ENCODE measurements around the gene MBD4.
"Not testable (repeated sequence)": the region's sequence is repeated elsewhere in the genome, so short reads cannot be mapped to it uniquely, and the experiment has no call there.

MBD4 gene

GRCh38 chr3:129403450-129403849, 36.3 kb downstream of the MBD4 start:
- no peak for DNase-seq

GRCh38 chr3:129402616-129403015, 37.1 kb downstream of the MBD4 start:
- DNase-seq: no peak

- DNase-seq: no peak
Measured at GRCh38 chr3:129402210-129402609, 37.5 kb downstream of the MBD4 start.

- DNase-seq: no peak
Measured at GRCh38 chr3:129399895-129400357, 39.8 kb downstream of the MBD4 start.

DNA sequence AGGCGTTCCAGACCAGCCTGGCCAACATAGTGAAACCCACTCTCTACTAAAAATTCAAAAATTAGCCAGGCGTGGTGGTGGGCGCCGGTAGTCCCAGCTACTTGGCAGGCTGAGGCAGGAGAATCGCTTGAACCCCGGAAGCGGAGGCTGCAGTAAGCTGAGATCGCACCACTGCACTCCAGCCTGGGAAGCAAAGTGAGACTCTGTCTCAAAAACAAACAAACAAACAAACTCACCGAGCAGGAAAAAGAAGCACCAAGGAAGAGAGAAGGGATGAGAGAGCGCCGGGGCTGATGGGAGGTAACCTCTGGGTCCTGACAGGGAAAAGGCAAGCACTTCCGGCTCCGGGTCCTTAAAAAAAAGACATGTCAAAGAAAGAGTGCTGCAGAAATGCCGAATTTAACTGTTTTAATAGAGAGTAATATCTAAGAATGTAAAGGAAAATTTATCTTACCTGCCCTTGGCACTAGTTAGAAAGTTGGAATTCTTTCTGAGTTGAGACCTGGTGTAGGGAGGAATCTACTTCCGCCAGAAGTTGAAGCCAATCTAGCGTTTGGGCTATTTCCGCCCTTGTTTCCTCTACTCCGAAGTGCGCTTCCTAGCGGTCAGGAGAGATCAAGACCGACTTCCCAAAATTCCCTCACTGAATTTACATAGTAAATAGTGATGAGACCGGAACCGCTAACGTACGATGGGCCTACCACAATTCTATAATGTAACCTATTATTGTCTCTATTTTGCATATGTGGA, 40.4 kb downstream of the MBD4 start:
- peak; percentile 85 for DNase-seq

GRCh38 chr3:129398803-129399144, 41.0 kb downstream of the MBD4 start:
- DNase-seq: no peak

DNA sequence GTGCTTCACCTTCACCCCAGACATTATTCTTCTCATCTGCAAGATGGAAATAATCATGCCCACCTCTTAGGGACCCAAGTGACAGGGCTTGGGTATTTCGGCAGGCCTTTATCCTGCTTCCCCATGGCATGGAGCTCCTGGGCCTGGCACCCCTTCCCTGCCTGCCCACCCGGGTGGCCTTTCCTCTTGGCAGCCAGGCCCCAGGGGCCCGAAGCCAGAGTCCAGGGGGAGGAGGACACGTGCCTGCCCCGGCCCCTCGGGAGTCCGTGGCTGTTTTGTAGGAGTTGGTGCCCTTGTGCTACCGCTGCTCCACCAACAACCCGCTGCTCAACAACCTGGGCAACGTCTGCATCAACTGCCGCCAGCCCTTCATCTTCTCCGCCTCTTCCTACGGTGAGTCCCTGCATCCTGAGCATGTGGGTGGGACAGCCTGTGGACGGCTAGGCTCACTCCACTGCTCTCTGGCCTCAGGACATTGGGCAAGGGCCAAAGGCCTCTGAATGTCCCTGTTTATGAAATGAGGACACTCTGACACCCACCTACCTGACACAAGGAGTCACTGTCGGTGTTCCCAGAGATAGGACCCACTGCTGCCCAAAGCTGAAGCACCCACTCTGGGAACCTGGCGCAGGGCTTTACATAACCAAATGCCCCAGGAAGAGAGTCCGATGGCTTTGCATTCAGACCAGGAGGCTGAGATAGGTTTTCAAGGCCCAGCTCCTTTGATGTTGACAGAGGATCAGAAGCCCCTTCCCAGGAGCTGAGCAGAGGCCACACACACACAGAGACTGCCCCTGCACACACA, 45.8 kb downstream of the MBD4 start:
- DNase-seq: not testable (repeated sequence)

DNA sequence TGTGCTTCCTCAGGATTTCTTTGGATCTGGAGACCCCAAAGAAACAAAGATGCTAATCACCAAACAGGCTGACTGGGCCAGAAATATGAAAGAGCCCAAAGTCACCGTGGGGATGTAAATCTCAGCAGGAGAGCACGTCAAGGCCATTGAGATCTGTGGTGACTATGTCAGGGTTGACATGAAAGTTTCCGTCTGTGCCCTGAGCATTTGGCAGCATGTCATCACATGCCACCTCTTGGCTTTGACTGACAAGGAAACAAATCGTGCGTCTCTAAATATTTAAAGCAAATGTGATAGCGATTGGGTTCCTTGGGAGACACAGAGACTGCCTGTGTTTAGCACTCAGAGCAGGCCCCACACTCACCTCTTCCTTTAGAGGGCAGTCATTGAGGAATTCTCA, 46.5 kb downstream of the MBD4 start:
- DNase-seq: no peak

- DNase-seq: not testable (repeated sequence)
Measured at GRCh38 chr3:129392106-129392887, 47.5 kb downstream of the MBD4 start.

GRCh38 chr3:129391583-129391982, 48.2 kb downstream of the MBD4 start:
- not testable (repeated sequence) for DNase-seq

GRCh38 chr3:129389572-129389937, 50.2 kb downstream of the MBD4 start:
- no peak for DNase-seq

- DNase-seq: not testable (repeated sequence)
Measured at GRCh38 chr3:129388791-129389571, 50.8 kb downstream of the MBD4 start.

DNA sequence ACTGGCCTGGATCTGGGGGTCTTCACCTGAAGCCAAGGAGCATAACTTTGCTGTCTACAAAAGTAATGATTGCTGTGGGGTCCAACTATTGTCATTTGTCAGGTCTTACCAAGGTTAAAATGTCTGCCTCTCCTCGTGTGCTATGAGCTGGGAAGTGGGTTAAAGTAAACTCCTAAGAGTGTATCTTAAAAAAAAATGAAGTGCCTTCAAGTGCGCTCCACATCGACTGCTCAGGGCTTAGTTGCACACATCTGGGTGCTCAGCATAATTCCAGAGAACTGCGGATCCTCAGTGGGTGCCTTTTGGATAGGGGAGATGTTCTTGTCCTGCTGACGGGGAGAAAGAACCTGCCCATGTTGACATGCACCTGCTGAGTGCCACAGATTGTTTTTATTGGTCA, 52.3 kb downstream of the MBD4 start:
- DNase-seq: no peak

DNA sequence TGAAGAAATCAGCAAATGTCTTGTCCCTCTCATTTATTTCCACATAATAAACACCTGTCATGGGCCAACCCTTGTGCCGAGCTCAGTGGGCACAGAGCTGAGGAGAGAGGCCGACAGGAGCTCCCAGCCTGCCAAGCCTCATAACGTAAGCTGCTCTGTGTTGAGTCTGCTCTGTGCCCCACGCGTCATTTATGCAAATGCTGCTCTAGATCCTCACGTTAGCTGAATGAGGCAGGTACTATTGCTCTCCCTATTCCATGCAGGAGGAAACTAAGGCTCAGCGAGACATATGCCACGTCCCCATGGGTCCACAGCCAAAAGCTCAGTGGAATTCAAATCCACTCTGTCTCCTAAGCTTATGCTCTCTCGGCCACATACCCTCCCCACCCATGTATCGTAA, 52.8 kb downstream of the MBD4 start:
- DNase-seq: no peak

- DNase-seq: not testable (repeated sequence)
Measured at GRCh38 chr3:129385507-129385906, 54.2 kb downstream of the MBD4 start.

- DNase-seq: no peak
Measured at GRCh38 chr3:129384594-129385323, 55.0 kb downstream of the MBD4 start.

- not testable (repeated sequence) for DNase-seq
Measured at GRCh38 chr3:129384103-129384502, 55.6 kb downstream of the MBD4 start.

GRCh38 chr3:129383292-129383860, 56.4 kb downstream of the MBD4 start:
- peak; percentile 71 for DNase-seq

DNA sequence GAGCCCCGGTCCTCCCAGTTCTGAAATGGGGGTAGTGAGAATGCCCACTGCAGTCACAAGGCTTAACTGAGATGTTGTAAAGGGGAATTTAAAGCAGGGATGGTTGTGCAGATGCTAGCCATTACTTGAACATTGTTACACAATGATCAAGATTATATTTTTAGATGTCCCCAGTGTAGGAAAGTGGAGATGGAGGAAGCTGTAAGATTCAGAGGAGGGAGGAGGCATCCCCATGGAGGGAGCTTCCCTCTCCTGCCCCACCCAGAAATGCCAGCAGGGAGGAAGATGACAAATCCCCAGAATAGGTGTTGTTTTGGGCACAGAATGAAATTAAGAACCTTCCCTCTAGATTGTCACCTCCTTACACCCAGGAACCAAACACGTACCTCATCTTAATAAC, 57.4 kb downstream of the MBD4 start:
- DNase-seq: no peak
